PC-9 (cell line): ENCODE measurements around the gene FRZB.
A peak's percentile ranks its signal among the peaks of the same experiment; 100 is the strongest.

Source experiments
- EZH2 ChIP-seq: fragments of 200-600 bp; sonication (generic); IDR thresholded peaks from 2 replicates; pipeline ENCODE4 v1.8.0; 2017; ENCODE audit warnings: antibody characterized with exemption, low read depth
- TF ChIP-seq, protein P1 (sequence below): fragments of 200-600 bp; sonication (generic); conservative IDR thresholded peaks from 2 replicates; pipeline ENCODE4 v1.6.1; 2017; ENCODE audit warnings: mixed run types, antibody characterized with exemption, mild to moderate bottlenecking, moderate library complexity

- no peak for TF ChIP-seq EZH2
- TF ChIP-seq, protein P1, sequence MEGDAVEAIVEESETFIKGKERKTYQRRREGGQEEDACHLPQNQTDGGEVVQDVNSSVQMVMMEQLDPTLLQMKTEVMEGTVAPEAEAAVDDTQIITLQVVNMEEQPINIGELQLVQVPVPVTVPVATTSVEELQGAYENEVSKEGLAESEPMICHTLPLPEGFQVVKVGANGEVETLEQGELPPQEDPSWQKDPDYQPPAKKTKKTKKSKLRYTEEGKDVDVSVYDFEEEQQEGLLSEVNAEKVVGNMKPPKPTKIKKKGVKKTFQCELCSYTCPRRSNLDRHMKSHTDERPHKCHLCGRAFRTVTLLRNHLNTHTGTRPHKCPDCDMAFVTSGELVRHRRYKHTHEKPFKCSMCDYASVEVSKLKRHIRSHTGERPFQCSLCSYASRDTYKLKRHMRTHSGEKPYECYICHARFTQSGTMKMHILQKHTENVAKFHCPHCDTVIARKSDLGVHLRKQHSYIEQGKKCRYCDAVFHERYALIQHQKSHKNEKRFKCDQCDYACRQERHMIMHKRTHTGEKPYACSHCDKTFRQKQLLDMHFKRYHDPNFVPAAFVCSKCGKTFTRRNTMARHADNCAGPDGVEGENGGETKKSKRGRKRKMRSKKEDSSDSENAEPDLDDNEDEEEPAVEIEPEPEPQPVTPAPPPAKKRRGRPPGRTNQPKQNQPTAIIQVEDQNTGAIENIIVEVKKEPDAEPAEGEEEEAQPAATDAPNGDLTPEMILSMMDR, result peak; percentile 81
Observed at GRCh38 chr2:182784777-182785176, 81.7 kb downstream of the FRZB start.
